Measurements from ENCODE around the gene ZBTB20. TPM values are rescaled to one million over a fixed set of nuclear protein-coding genes. Genes with fewer than 3 reads are reported as not detected.

Gene ZBTB20
- total RNA-seq, 1 experiment from 2014 or later, result 1.6 TPM

DNA sequence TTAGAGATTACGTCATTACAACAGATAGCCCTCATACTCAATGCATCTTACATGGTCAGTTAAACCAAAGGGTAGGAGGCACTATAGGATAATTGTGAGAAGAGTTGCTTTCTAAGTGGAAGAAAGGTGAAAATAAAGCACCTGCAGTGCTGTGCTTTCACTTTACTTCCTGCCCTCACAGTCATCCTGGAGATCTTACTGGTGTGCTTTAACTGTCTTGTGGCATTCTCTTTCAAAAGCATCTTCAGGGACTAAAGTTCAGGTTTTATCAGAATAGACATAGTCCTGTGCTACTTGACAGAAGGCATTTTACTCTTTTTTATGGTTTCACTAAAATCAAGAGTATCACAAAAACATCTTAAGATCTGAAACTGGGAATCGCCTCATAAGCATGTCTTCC is 286.6 kb downstream of the ZBTB20 start:
- H3K36me3 ChIP-seq (ENCODE audit: insufficient read depth, low read length), result no peaks in the 10 kb centered on the region
- H3K9ac ChIP-seq (ENCODE audit: low read length), result no peak overlapping the region
- no peak for DNase-seq

DNA sequence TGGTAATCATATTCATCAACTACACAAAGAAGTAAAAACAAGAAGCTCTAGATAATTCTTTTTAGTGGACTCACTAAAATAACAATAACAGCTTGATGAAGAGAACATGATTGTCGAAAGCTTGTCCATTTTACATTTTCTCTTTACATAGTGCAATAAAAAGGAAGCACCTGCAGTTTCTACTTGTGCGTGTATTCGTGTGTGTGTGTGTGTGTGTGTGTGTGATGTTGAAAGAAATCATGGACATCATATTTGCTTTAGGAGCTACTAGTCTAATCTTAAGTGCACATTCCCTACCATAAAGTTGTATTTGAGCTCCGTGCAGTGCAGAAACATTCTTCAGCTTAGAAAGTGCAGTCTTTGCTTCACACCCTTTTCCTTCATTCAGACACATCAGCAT is 288.8 kb downstream of the ZBTB20 start:
- Histone ChIP-seq H3K9me3 (ENCODE audit: low read length) (no peaks in the 10 kb centered on the region), H3K4me2 (ENCODE audit: low read depth, low read length, poor library complexity, severe bottlenecking) (no peak overlapping the region), H3K27ac (ENCODE audit: low read length) (no peak overlapping the region), H4K20me1 (ENCODE audit: insufficient read depth, low read depth, low read length) (no peaks in the 10 kb centered on the region), H3K4me1 (ENCODE audit: low read length) (no peaks in the 10 kb centered on the region), H3K79me2 (ENCODE audit: low read length) (no peaks in the 10 kb centered on the region), H3K4me3 (ENCODE audit: low read length) (no peak overlapping the region), H3K9ac (ENCODE audit: low read length) (no peak overlapping the region), H2AFZ (ENCODE audit: low read length) (no peak overlapping the region), H3K36me3 (ENCODE audit: insufficient read depth, low read length) (no peaks in the 10 kb centered on the region), H3K27me3 (ENCODE audit: low read length) (no peaks in the 10 kb centered on the region), H3K9me2 (replicated peaks; ENCODE audit: insufficient read depth, low read length) (no peaks in the 10 kb centered on the region)
- DNase-seq, result no peak

More for the DNA sequence above, 286.6 kb downstream of the ZBTB20 start:
- no peaks in the 10 kb centered on the region for H3K4me1 ChIP-seq (ENCODE audit: low read length)
- no peaks in the 10 kb centered on the region for H3K9me2 ChIP-seq (replicated peaks; ENCODE audit: insufficient read depth, low read length)
- no peak overlapping the region for H2AFZ ChIP-seq (ENCODE audit: low read length)
- no peaks in the 10 kb centered on the region for H3K79me2 ChIP-seq (ENCODE audit: low read length)
- H3K4me3 ChIP-seq (ENCODE audit: low read length), result no peak overlapping the region
- no peak overlapping the region for H3K27ac ChIP-seq (ENCODE audit: low read length)
- no peaks in the 10 kb centered on the region for H4K20me1 ChIP-seq (ENCODE audit: insufficient read depth, low read depth, low read length)
- no peaks in the 10 kb centered on the region for H3K27me3 ChIP-seq (ENCODE audit: low read length)
- H3K4me2 ChIP-seq (ENCODE audit: low read depth, low read length, poor library complexity, severe bottlenecking), result no peak overlapping the region
- no peaks in the 10 kb centered on the region for H3K9me3 ChIP-seq (ENCODE audit: low read length)

DNA sequence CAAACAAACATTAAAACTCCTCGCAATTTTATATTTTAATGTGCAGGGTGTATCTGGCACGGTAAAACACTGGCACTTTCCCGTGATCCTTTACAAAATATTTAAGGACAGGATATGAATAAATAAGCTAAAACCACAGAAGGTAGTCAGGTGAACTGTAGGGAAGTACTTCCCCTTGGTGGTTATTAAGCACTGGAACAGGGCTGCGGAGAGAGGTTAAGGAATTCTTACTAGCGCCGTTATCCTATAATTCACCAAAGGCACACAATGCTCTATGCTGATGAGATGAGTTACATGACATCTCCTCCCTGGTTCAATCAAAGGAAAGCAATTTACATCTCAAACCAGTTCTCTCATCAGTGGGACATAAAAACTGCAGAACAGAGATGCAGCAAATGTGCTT is 289.8 kb downstream of the ZBTB20 start:
- Histone ChIP-seq H2AFZ (ENCODE audit: low read length) (no peak overlapping the region), H4K20me1 (ENCODE audit: insufficient read depth, low read depth, low read length) (no peaks in the 10 kb centered on the region)

GRCh38 chr3:114856835-114857234 is 290.3 kb downstream of the ZBTB20 start:
- Histone ChIP-seq H3K79me2 (ENCODE audit: low read length) (no peaks in the 10 kb centered on the region), H3K4me3 (ENCODE audit: low read length) (no peak overlapping the region), H3K9me2 (replicated peaks; ENCODE audit: insufficient read depth, low read length) (no peaks in the 10 kb centered on the region), H3K4me2 (ENCODE audit: low read depth, low read length, poor library complexity, severe bottlenecking) (no peak overlapping the region), H2AFZ (ENCODE audit: low read length) (no peak overlapping the region), H3K36me3 (ENCODE audit: insufficient read depth, low read length) (no peaks in the 10 kb centered on the region), H3K9me3 (ENCODE audit: low read length) (no peaks in the 10 kb centered on the region), H3K27me3 (ENCODE audit: low read length) (no peaks in the 10 kb centered on the region), H3K27ac (ENCODE audit: low read length) (no peak overlapping the region), H3K9ac (ENCODE audit: low read length) (no peak overlapping the region), H3K4me1 (ENCODE audit: low read length) (no peaks in the 10 kb centered on the region), H4K20me1 (ENCODE audit: insufficient read depth, low read depth, low read length) (no peaks in the 10 kb centered on the region)
- no peak for DNase-seq

More for the DNA sequence above, 289.8 kb downstream of the ZBTB20 start:
- H3K27ac ChIP-seq (ENCODE audit: low read length), result no peak overlapping the region
- H3K27me3 ChIP-seq (ENCODE audit: low read length), result no peaks in the 10 kb centered on the region
- DNase-seq, result no peak
- H3K79me2 ChIP-seq (ENCODE audit: low read length), result no peaks in the 10 kb centered on the region
- no peak overlapping the region for H3K9ac ChIP-seq (ENCODE audit: low read length)
- H3K4me3 ChIP-seq (ENCODE audit: low read length), result no peak overlapping the region
- H3K9me3 ChIP-seq (ENCODE audit: low read length), result no peaks in the 10 kb centered on the region
- no peak overlapping the region for H3K4me2 ChIP-seq (ENCODE audit: low read depth, low read length, poor library complexity, severe bottlenecking)
- no peaks in the 10 kb centered on the region for H3K36me3 ChIP-seq (ENCODE audit: insufficient read depth, low read length)
- no peaks in the 10 kb centered on the region for H3K9me2 ChIP-seq (replicated peaks; ENCODE audit: insufficient read depth, low read length)
- H3K4me1 ChIP-seq (ENCODE audit: low read length), result no peaks in the 10 kb centered on the region

DNA sequence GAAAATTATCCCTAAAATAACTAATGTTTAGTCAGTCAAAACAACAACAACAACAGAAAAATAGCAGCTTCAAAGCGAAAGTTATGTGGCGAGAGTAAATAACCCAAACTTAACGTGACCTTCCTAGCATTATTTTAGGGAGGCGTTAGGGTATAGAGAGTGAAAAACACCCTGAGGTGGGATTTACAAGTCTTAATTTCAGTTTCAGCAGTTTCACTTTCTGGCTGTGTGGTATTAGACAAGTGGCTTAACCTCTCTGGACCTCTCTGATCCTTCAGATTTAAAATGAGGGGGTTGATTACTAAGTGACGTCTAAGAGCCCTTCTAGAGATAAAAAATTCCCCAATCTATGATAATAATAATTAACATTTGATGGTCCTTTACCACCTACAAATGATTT is 291.2 kb downstream of the ZBTB20 start:
- H3K9me2 ChIP-seq (replicated peaks; ENCODE audit: insufficient read depth, low read length), result no peaks in the 10 kb centered on the region
- H3K27me3 ChIP-seq (ENCODE audit: low read length), result no peaks in the 10 kb centered on the region
- H3K4me2 ChIP-seq (ENCODE audit: low read depth, low read length, poor library complexity, severe bottlenecking), result no peak overlapping the region
- H3K27ac ChIP-seq (ENCODE audit: low read length), result no peak overlapping the region
- H3K36me3 ChIP-seq (ENCODE audit: insufficient read depth, low read length), result no peaks in the 10 kb centered on the region
- H3K9me3 ChIP-seq (ENCODE audit: low read length), result no peaks in the 10 kb centered on the region
- H2AFZ ChIP-seq (ENCODE audit: low read length), result no peak overlapping the region
- no peaks in the 10 kb centered on the region for H3K4me1 ChIP-seq (ENCODE audit: low read length)
- H3K79me2 ChIP-seq (ENCODE audit: low read length), result no peaks in the 10 kb centered on the region
- DNase-seq, result no peak
- no peaks in the 10 kb centered on the region for H4K20me1 ChIP-seq (ENCODE audit: insufficient read depth, low read depth, low read length)
- no peak overlapping the region for H3K9ac ChIP-seq (ENCODE audit: low read length)
- no peak overlapping the region for H3K4me3 ChIP-seq (ENCODE audit: low read length)

- no peaks in the 10 kb centered on the region for H3K79me2 ChIP-seq (ENCODE audit: low read length)
- H3K9ac ChIP-seq (ENCODE audit: low read length), result no peak overlapping the region
- H4K20me1 ChIP-seq (ENCODE audit: insufficient read depth, low read depth, low read length), result no peaks in the 10 kb centered on the region
- H3K9me2 ChIP-seq (replicated peaks; ENCODE audit: insufficient read depth, low read length), result no peaks in the 10 kb centered on the region
- no peak overlapping the region for H2AFZ ChIP-seq (ENCODE audit: low read length)
- H3K27ac ChIP-seq (ENCODE audit: low read length), result no peak overlapping the region
- H3K27me3 ChIP-seq (ENCODE audit: low read length), result no peaks in the 10 kb centered on the region
- no peak overlapping the region for H3K4me2 ChIP-seq (ENCODE audit: low read depth, low read length, poor library complexity, severe bottlenecking)
- H3K36me3 ChIP-seq (ENCODE audit: insufficient read depth, low read length), result no peaks in the 10 kb centered on the region
- H3K4me1 ChIP-seq (ENCODE audit: low read length), result no peaks in the 10 kb centered on the region
- H3K4me3 ChIP-seq (ENCODE audit: low read length), result no peak overlapping the region
- no peaks in the 10 kb centered on the region for H3K9me3 ChIP-seq (ENCODE audit: low read length)
- no peak for DNase-seq
Observed at GRCh38 chr3:114852966-114853365, 294.1 kb downstream of the ZBTB20 start.

DNA sequence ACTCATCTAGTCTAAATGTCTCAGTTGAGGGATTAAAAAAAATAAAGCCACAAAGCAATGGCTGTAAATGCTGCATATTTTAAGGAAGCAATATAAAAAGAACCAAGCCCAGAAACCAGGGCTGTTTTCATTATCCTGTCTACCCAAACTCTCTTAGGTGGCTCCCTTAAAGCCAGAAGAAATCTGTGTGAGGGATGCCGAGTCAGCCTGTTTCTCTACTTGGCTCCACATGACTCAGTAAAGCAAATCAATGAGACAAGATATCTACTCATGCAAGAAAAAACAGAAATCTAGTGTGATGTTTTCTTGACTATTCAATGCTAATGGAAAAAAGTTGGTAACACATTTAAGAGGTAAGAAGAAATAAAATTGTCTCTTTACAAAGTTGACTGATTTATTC is 296.2 kb downstream of the ZBTB20 start:
- H4K20me1 ChIP-seq (ENCODE audit: insufficient read depth, low read depth, low read length), result no peaks in the 10 kb centered on the region
- H3K4me3 ChIP-seq (ENCODE audit: low read length), result no peak overlapping the region
- H3K9ac ChIP-seq (ENCODE audit: low read length), result no peak overlapping the region
- H3K79me2 ChIP-seq (ENCODE audit: low read length), result no peaks in the 10 kb centered on the region
- no peaks in the 10 kb centered on the region for H3K27me3 ChIP-seq (ENCODE audit: low read length)
- no peaks in the 10 kb centered on the region for H3K4me1 ChIP-seq (ENCODE audit: low read length)
- no peak overlapping the region for H3K4me2 ChIP-seq (ENCODE audit: low read depth, low read length, poor library complexity, severe bottlenecking)
- H2AFZ ChIP-seq (ENCODE audit: low read length), result no peak overlapping the region
- H3K9me2 ChIP-seq (replicated peaks; ENCODE audit: insufficient read depth, low read length), result no peaks in the 10 kb centered on the region
- no peaks in the 10 kb centered on the region for H3K9me3 ChIP-seq (ENCODE audit: low read length)
- no peaks in the 10 kb centered on the region for H3K36me3 ChIP-seq (ENCODE audit: insufficient read depth, low read length)
- no peak for DNase-seq
- H3K27ac ChIP-seq (ENCODE audit: low read length), result no peak overlapping the region

DNA sequence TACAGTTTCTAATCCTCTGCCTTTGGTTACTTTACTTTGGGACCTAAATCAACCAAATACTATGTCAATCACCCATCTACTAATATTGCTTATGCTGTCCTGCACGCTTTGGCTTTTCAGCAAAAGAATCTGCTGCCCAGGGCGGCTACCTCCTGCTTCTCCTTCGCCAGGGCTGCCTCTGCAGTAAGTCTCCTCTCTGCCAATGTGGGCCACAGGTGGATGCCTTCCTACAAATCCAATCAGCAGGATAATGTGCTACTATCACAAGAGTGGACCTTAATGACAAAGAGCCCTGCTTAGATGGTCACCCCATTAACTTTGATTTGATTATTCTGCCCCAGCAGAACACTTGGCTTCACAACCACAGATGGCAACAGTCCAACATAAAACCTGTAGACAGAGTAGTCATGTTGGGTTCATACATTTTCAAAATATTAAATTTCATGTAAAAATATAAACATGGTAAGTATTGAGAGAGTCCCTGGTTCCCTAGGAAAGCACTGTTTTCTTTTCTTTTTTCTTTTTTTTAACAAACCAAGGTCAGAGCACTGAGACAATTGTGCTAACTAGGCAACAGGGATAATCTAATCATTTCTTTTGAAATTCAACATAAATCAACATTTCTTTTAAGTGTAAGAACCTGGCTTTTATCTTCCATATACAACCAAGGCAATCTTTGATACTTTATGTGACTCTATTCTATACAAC is 298.3 kb downstream of the ZBTB20 start:
- Histone ChIP-seq H3K27me3 (ENCODE audit: low read length) (no peaks in the 10 kb centered on the region), H4K20me1 (ENCODE audit: insufficient read depth, low read depth, low read length) (no peaks in the 10 kb centered on the region), H3K9ac (ENCODE audit: low read length) (no peak overlapping the region), H3K9me3 (ENCODE audit: low read length) (no peaks in the 10 kb centered on the region), H3K4me2 (ENCODE audit: low read depth, low read length, poor library complexity, severe bottlenecking) (no peak overlapping the region), H2AFZ (ENCODE audit: low read length) (no peak overlapping the region), H3K79me2 (ENCODE audit: low read length) (no peaks in the 10 kb centered on the region), H3K4me3 (ENCODE audit: low read length) (no peak overlapping the region), H3K9me2 (replicated peaks; ENCODE audit: insufficient read depth, low read length) (no peaks in the 10 kb centered on the region), H3K27ac (ENCODE audit: low read length) (no peak overlapping the region), H3K4me1 (ENCODE audit: low read length) (no peaks in the 10 kb centered on the region), H3K36me3 (ENCODE audit: insufficient read depth, low read length) (no peaks in the 10 kb centered on the region)
- DNase-seq, result no peak

Measured in Karpas-422 (cell line).